Epidermal melanocyte (primary cell): Measurements from ENCODE around the gene NCKAP5.

Experiments used
- DNase-seq: peaks from one replicate; pipeline ENCODE4 v3.0.0; 2011; ENCODE audit warnings: low spot score; ENCODE audit not compliant: insufficient read length

The NCKAP5 gene

GRCh38 chr2:133459590-133459989 is 108.7 kb downstream of the NCKAP5 start:
- DNase-seq, result no peak

GRCh38 chr2:133458280-133458679 is 110.0 kb downstream of the NCKAP5 start:
- DNase-seq, result no peak

GRCh38 chr2:133457861-133458260 is 110.4 kb downstream of the NCKAP5 start:
- no peak for DNase-seq

GRCh38 chr2:133456971-133457370 is 111.3 kb downstream of the NCKAP5 start:
- DNase-seq, result no peak

GRCh38 chr2:133456156-133456555 is 112.1 kb downstream of the NCKAP5 start:
- no peak for DNase-seq

GRCh38 chr2:133453032-133453431 is 115.2 kb downstream of the NCKAP5 start:
- DNase-seq, result no peak

- no peak for DNase-seq
Measured at GRCh38 chr2:133452583-133452982, 115.7 kb downstream of the NCKAP5 start.

- DNase-seq, result no peak
Measured at GRCh38 chr2:133452146-133452545, 116.1 kb downstream of the NCKAP5 start.

GRCh38 chr2:133448195-133448594 is 120.1 kb downstream of the NCKAP5 start:
- no peak for DNase-seq

GRCh38 chr2:133447303-133447702 is 121.0 kb downstream of the NCKAP5 start:
- DNase-seq, result no peak

- DNase-seq, result no peak
Measured at GRCh38 chr2:133444465-133444864, 123.8 kb downstream of the NCKAP5 start.

- no peak for DNase-seq
Measured at GRCh38 chr2:133442393-133442792, 125.9 kb downstream of the NCKAP5 start.

- DNase-seq, result no peak
Measured at GRCh38 chr2:133439565-133439920, 128.7 kb downstream of the NCKAP5 start.

- no peak for DNase-seq
Measured at GRCh38 chr2:133438848-133439564, 129.3 kb downstream of the NCKAP5 start.

- DNase-seq, result no peak
Measured at GRCh38 chr2:133438026-133438425, 130.2 kb downstream of the NCKAP5 start.

GRCh38 chr2:133437492-133437891 is 130.8 kb downstream of the NCKAP5 start:
- no peak for DNase-seq

GRCh38 chr2:133434959-133435668 is 133.1 kb downstream of the NCKAP5 start:
- DNase-seq, result no peak

- DNase-seq, result no peak
Measured at GRCh38 chr2:133433455-133434451, 134.5 kb downstream of the NCKAP5 start.

GRCh38 chr2:133432778-133433177 is 135.5 kb downstream of the NCKAP5 start:
- no peak for DNase-seq

GRCh38 chr2:133431289-133431688 is 137.0 kb downstream of the NCKAP5 start:
- no peak for DNase-seq

GRCh38 chr2:133426791-133427190 is 141.5 kb downstream of the NCKAP5 start:
- DNase-seq, result no peak

- DNase-seq, result no peak
Measured at GRCh38 chr2:133425612-133426011, 142.7 kb downstream of the NCKAP5 start.
